HG03520 (cell line): ENCODE measurements around the gene BPGM.
A peak's percentile ranks its signal among the peaks of the same experiment; 100 is the strongest.
"Not testable (repeated sequence)": the region's sequence is repeated elsewhere in the genome, so short reads cannot be mapped to it uniquely, and the experiment has no call there.

Experiments
- ATAC-seq: cut with Tn5 transposase; IDR thresholded peaks from one replicate; pipeline ENCODE4 v1.9.1; 2021; ENCODE audit warnings: mild to moderate bottlenecking, moderate library complexity; ENCODE audit not compliant: unreplicated experiment

The BPGM gene

GRCh38 chr7:134630893-134631292 is 15.8 kb upstream of the BPGM start:
- no peak for ATAC-seq

GRCh38 chr7:134632052-134632451 is 14.6 kb upstream of the BPGM start:
- no peak for ATAC-seq

GRCh38 chr7:134632937-134633540 is 13.6 kb upstream of the BPGM start:
- peak; percentile 55 for ATAC-seq

- peak; percentile 80 for ATAC-seq
These were observed 10.6 kb upstream of the BPGM start for GRCh38 chr7:134636008-134636449.

GRCh38 chr7:134637441-134637840 is 9.2 kb upstream of the BPGM start:
- ATAC-seq, result no peak

GRCh38 chr7:134637934-134638719 is 8.5 kb upstream of the BPGM start:
- ATAC-seq, result no peak

GRCh38 chr7:134639061-134639460 is 7.6 kb upstream of the BPGM start:
- no peak for ATAC-seq

GRCh38 chr7:134639683-134640279 is 6.9 kb upstream of the BPGM start:
- ATAC-seq, result no peak

GRCh38 chr7:134640842-134641715 is 5.6 kb upstream of the BPGM start:
- ATAC-seq, result no peak

GRCh38 chr7:134641981-134642380 is 4.7 kb upstream of the BPGM start:
- not testable (repeated sequence) for ATAC-seq

GRCh38 chr7:134643131-134643530 is 3.5 kb upstream of the BPGM start:
- no peak for ATAC-seq

- ATAC-seq, result no peak
These were observed 1.2 kb upstream of the BPGM start for GRCh38 chr7:134645478-134645877.

GRCh38 chr7:134645935-134646334 is 718 bp upstream of the BPGM start:
- no peak for ATAC-seq

- ATAC-seq, result no peak
These were observed 1.8 kb downstream of the BPGM start for GRCh38 chr7:134648456-134648855.

GRCh38 chr7:134649226-134649775 is 2.6 kb downstream of the BPGM start:
- no peak for ATAC-seq

- ATAC-seq, result no peak
These were observed 5.3 kb downstream of the BPGM start for GRCh38 chr7:134651991-134652390.

GRCh38 chr7:134654104-134654775 is 7.6 kb downstream of the BPGM start:
- ATAC-seq, result no peak

GRCh38 chr7:134657526-134657925 is 10.9 kb downstream of the BPGM start:
- ATAC-seq, result no peak

GRCh38 chr7:134660242-134660785 is 13.7 kb downstream of the BPGM start:
- ATAC-seq, result no peak

GRCh38 chr7:134660961-134661376 is 14.3 kb downstream of the BPGM start:
- ATAC-seq, result no peak
